K562 (cell line): ENCODE results near the gene C6orf47. TPM values are rescaled to one million over a fixed set of nuclear protein-coding genes. Genes with fewer than 3 reads are reported as not detected.

Experiments used
- ATAC-seq: fragments of 200-7000 bp; cut with Tn5 transposase; 3 replicates; pipeline ENCODE4 v1.9.1; 2020; ENCODE audit warnings: moderate library complexity
- BruUV-seq: library from RNA; stranded (reverse); fragments of 400-500 nt; replicated peaks from 2 replicates; lab custom pipeline; 2021; lab: Mats Ljungman, UMichigan
- CTCF ChIA-PET: fragments of 300-600 bp; formaldehyde crosslinking; extraction: SDS; loops from one replicate; lab custom pipeline; 2021; ENCODE audit warnings: low intra/inter-chr PET ratio; lab: Yijun Ruan, JAX
- POLR2A ChIA-PET: fragments of 300-600, 350-650 bp; sonication (Branson Sonifier 250); formaldehyde crosslinking; extraction: SDS; loops from one replicate; lab custom pipeline; 2021; ENCODE audit warnings: antibody characterized with exemption, inconsistent platforms; lab: Yijun Ruan, JAX
- DNase-seq, 4 experiments: peaks; one replicate each; pipeline versions ENCODE4 v3.0.0 to v3.0.0-alpha.2; 2011 to 2018; ENCODE audit warnings: low spot score in 3 of 4, mixed read lengths in 3 of 4; ENCODE audit errors: extremely low read depth in 1 of 4
- FAIRE-seq: peaks from 2 replicates; lab custom pipeline; 2011; peaks lifted over from hg19 to GRCh38; lab: Jason Lieb, UNC
- H2AFZ ChIP-seq: 2 replicates; pipeline ENCODE4 v1.6.0; 2011; ENCODE audit warnings: low read depth, low read length, control low read depth, inconsistent platforms
- H3K27ac ChIP-seq: fragments of 200-600 bp; 3 replicates; pipeline ENCODE4 v1.8.0; 2011; ENCODE audit warnings: low read depth, mild to moderate bottlenecking, control low read depth, inconsistent platforms, low read length, moderate library complexity, mixed read lengths; ENCODE audit errors: extremely low read depth
- H3K27me3 ChIP-seq, 2 experiments: fragments of 300-600 bp in 1 of 2; 2 replicates in 1 of 2; 3 replicates in 1 of 2; pipeline versions ENCODE4 v1.6.0 to v1.8.0; 2011; ENCODE audit warnings: inconsistent platforms in 2 of 2, low read length in 2 of 2, mild to moderate bottlenecking in 1 of 2, mixed read lengths in 1 of 2, moderate library complexity in 1 of 2; ENCODE audit not compliant: control insufficient read depth in 2 of 2, insufficient read depth in 2 of 2
- H3K36me3 ChIP-seq: fragments of 300-600 bp; 3 replicates; pipeline ENCODE4 v1.8.0; 2011; ENCODE audit warnings: mild to moderate bottlenecking, low read length, inconsistent platforms; ENCODE audit not compliant: control insufficient read depth, insufficient read depth
- H3K4me1 ChIP-seq, 2 experiments: fragments of 200-600 bp in 1 of 2; replicated peaks in 1 of 2; 2 replicates in 1 of 2; 3 replicates in 1 of 2; pipeline versions ENCODE4 v1.5.1 to v1.8.0; 2011; ENCODE audit warnings: inconsistent platforms in 2 of 2, low read length in 2 of 2, mild to moderate bottlenecking in 1 of 2, mixed read lengths in 1 of 2, moderate library complexity in 1 of 2; ENCODE audit not compliant: control insufficient read depth in 2 of 2, insufficient read depth in 2 of 2
- H3K4me2 ChIP-seq: 2 replicates; pipeline ENCODE4 v1.6.1; 2011; ENCODE audit warnings: low read length, control low read depth, inconsistent platforms, mixed read lengths; ENCODE audit not compliant: insufficient read depth
- H3K4me3 ChIP-seq: fragments of 200-600 bp; sonication (generic), shearing (Covaris generic); 2 replicates; pipeline ENCODE4 v1.5.1; 2016; ENCODE audit warnings: control low read depth, inconsistent platforms
- H3K79me2 ChIP-seq: fragments of 200-600 bp; 3 replicates; pipeline ENCODE4 v1.8.0; 2011; ENCODE audit warnings: low read length, inconsistent platforms; ENCODE audit not compliant: control insufficient read depth, insufficient read depth
- H3K9ac ChIP-seq, 2 experiments: 2 replicates each; pipeline versions ENCODE4 v1.6.0 to v1.6.1; 2011; ENCODE audit warnings: low read depth in 2 of 2, low read length in 2 of 2, control low read depth in 1 of 2, inconsistent platforms in 1 of 2, mild to moderate bottlenecking in 1 of 2, mixed read lengths in 1 of 2; ENCODE audit not compliant: insufficient read depth in 1 of 2
- H3K9me1 ChIP-seq: one replicate; pipeline ENCODE4 v1.6.0; 2011; ENCODE audit warnings: inconsistent platforms, mild to moderate bottlenecking, low read length, moderate library complexity; ENCODE audit not compliant: control insufficient read depth, insufficient read depth
- H3K9me3 ChIP-seq: replicated peaks from 2 replicates; pipeline ENCODE4 v1.5.1; 2011; ENCODE audit warnings: low read depth, low read length, inconsistent platforms; ENCODE audit not compliant: control insufficient read depth, insufficient read depth
- H4K20me1 ChIP-seq: replicated peaks from 2 replicates; pipeline ENCODE4 v1.6.1; 2011; ENCODE audit warnings: low read length, inconsistent platforms, mixed read lengths; ENCODE audit not compliant: control insufficient read depth, insufficient read depth
- RBM14 ChIP-seq: fragments of 200-400 bp; formaldehyde crosslinking; IDR thresholded peaks from 2 replicates; pipeline ENCODE4 v1.6.1; 2018; ENCODE audit warnings: low read depth, mild to moderate bottlenecking, low read length, moderate library complexity, borderline replicate concordance; ENCODE audit not compliant: insufficient read depth
- ZNF75A ChIP-seq: fragments of 450-650 bp; formaldehyde crosslinking; IDR thresholded peaks from 2 replicates; pipeline ENCODE4 v1.4.0; 2020; ENCODE audit warnings: mild to moderate bottlenecking
- WGBS: fragments of 100-300 bp; shearing (Covaris generic); methylation state at CpG from one replicate; pipeline ENCODE4 v1.1.6; 2016; ENCODE audit warnings: low coverage, mixed read lengths; ENCODE audit not compliant: insufficient coverage; ENCODE audit errors: missing lambda C conversion rate; 5-methylcytosine and 5-hydroxymethylcytosine counted together
- in situ Hi-C: fragments of 300-500 bp; cut with MboI; formaldehyde crosslinking; loops from 4 replicates; pipeline ENCODE4 v1.15.0; 2018; ENCODE audit warnings: inconsistent platforms, mixed read lengths
- intact Hi-C: fragments of 100-400 bp; cut with micrococcal nuclease; formaldehyde crosslinking; loops from 2 replicates; pipeline ENCODE4 v1.14.2; 2022
- polyA plus RNA-seq, 8 experiments: library from polyadenylated mRNA; depleted of rRNA in 4 of 8; stranded (reverse) in 5 of 8; unstranded in 3 of 8; fragments of >200 nt; fragmentation: Nextera tagmentation in 2 of 8; fragmentation: Illumina TruSeq in 1 of 8; extraction: Ambion mirVana in 2 of 8; extraction: Trizol in 1 of 8; gene quantifications; 2 replicates each; pipeline versions ENCODE4 v1.2.1 to v1.2.3, GENCODE V29; 2011 to 2014; ENCODE audit warnings: inconsistent platforms in 1 of 8, missing spikeins in 1 of 8
- total RNA-seq, 7 experiments: library from RNA; depleted of rRNA in 6 of 7; stranded (reverse); fragments of >200 nt in 6 of 7; fragmentation: Illumina TruSeq in 2 of 7; extraction: Trizol in 2 of 7; gene quantifications; 2 replicates each; pipeline versions ENCODE4 v1.2.1 to v1.2.3, GENCODE V29; 2011 to 2021; ENCODE audit warnings: low replicate concordance in 1 of 7
- TF ChIP-seq, protein P1 (sequence below): fragments of 250-450 bp; sonication (Bioruptor Pico); IDR thresholded peaks from 2 replicates; pipeline ENCODE4 v1.4.0; 2020; ENCODE audit warnings: mild to moderate bottlenecking, moderate library complexity

Gene C6orf47
- total and polyA plus RNA-seq, 9 of the 15 experiments (the other 6 are each of a cell fraction or from before 2014, with no cell fraction given), result 0.14 to 43.8 (median 27.0) TPM

- no peak overlapping the region for H3K9ac ChIP-seq
- no peak overlapping the region for H3K4me3 ChIP-seq
- ChIA-PET CTCF (no interaction called here), POLR2A (interaction anchor here (0.6 to 14.8 kb wide), 7 partner anchors 5 to 166 kb away, joined by 3 to 274 read pairs (median 12); partner anchors contain the start of genes APOM, BAG6, DDX39B and GPANK1)
- H3K4me2 ChIP-seq, result no peak overlapping the region
- ATAC-seq, result no peak
- peaks cover 3 to 13% of the 10 kb centered on the region in 2 experiments; a peak in 4 of 5 replicates for H3K4me1 ChIP-seq
- intact Hi-C loops, result no loop called here
- no peaks in the 10 kb centered on the region for H3K9me3 ChIP-seq
- H3K27ac ChIP-seq, result no peak overlapping the region
- in situ Hi-C loops, result no loop called here
- FAIRE-seq, result no peak
- H3K27me3 ChIP-seq, result no peaks in the 10 kb centered on the region
- no peak overlapping the region for H2AFZ ChIP-seq
- peaks cover 14% of the 10 kb centered on the region for H4K20me1 ChIP-seq
- no peak for TF ChIP-seq RBM14
- no peak for TF ChIP-seq ZNF75A (CRISPR knock-in tag)
- TF ChIP-seq, protein P1, sequence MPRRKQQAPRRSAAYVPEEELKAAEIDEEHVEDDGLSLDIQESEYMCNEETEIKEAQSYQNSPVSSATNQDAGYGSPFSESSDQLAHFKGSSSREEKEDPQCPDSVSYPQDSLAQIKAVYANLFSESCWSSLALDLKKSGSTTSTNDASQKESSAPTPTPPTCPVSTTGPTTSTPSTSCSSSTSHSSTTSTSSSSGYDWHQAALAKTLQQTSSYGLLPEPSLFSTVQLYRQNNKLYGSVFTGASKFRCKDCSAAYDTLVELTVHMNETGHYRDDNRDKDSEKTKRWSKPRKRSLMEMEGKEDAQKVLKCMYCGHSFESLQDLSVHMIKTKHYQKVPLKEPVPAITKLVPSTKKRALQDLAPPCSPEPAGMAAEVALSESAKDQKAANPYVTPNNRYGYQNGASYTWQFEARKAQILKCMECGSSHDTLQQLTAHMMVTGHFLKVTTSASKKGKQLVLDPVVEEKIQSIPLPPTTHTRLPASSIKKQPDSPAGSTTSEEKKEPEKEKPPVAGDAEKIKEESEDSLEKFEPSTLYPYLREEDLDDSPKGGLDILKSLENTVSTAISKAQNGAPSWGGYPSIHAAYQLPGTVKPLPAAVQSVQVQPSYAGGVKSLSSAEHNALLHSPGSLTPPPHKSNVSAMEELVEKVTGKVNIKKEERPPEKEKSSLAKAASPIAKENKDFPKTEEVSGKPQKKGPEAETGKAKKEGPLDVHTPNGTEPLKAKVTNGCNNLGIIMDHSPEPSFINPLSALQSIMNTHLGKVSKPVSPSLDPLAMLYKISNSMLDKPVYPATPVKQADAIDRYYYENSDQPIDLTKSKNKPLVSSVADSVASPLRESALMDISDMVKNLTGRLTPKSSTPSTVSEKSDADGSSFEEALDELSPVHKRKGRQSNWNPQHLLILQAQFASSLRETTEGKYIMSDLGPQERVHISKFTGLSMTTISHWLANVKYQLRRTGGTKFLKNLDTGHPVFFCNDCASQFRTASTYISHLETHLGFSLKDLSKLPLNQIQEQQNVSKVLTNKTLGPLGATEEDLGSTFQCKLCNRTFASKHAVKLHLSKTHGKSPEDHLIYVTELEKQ (CRISPR knock-in tag), result no peak
- H3K9me1 ChIP-seq, result no peaks in the 10 kb centered on the region
- H3K36me3 ChIP-seq, result peaks cover 96% of the 10 kb centered on the region
- no peak for DNase-seq
- BruUV-seq, result TSS peak; percentile 76
- 95% methylated on average over 6 of the region's 6 CpGs for WGBS
- no peaks in the 10 kb centered on the region for H3K79me2 ChIP-seq
These were observed 20.0 kb downstream of the C6orf47 start for GRCh38 chr6:31640612-31641011.
